WTC11 (cell line): Measurements from ENCODE around the gene FAM193B. TPM values are rescaled to one million over a fixed set of nuclear protein-coding genes. Genes with fewer than 3 reads are reported as not detected.

Source experiments
- ATAC-seq: fragments of 200-7000 bp; cut with Tn5 transposase; 2 replicates; pipeline ENCODE4 v1.10.0; 2021; ENCODE audit warnings: mild to moderate bottlenecking, moderate library complexity
- CTCF ChIA-PET: fragments of 300-600 bp; sonication (Branson Sonifier 250); formaldehyde crosslinking; loops from one replicate; lab custom pipeline; 2021; ENCODE audit warnings: antibody characterized with exemption; lab: Charles Lee
- POLR2A ChIA-PET: fragments of 350-600 bp; sonication (Branson Sonifier 250); formaldehyde crosslinking; loops from one replicate; lab custom pipeline; 2021; ENCODE audit warnings: antibody characterized with exemption; lab: Charles Lee
- DNase-seq: peaks from one replicate; pipeline ENCODE4 v3.0.0; 2021; ENCODE audit warnings: low spot score
- H3K27ac Mint-ChIP-seq: 2 replicates; pipeline ENCODE4 v1.8.0; 2021; ENCODE audit warnings: mixed read lengths
- H3K27me3 Mint-ChIP-seq: 2 replicates; pipeline ENCODE4 v1.8.0; 2021; ENCODE audit warnings: low read depth, mild to moderate bottlenecking, moderate library complexity, mixed read lengths
- H3K36me3 Mint-ChIP-seq: 2 replicates; pipeline ENCODE4 v1.8.0; 2021; ENCODE audit warnings: mixed read lengths
- H3K4me1 Mint-ChIP-seq: 2 replicates; pipeline ENCODE4 v1.8.0; 2022; ENCODE audit warnings: mixed read lengths
- H3K4me3 Mint-ChIP-seq: 2 replicates; pipeline ENCODE4 v1.8.0; 2021; ENCODE audit warnings: mild to moderate bottlenecking, moderate library complexity, mixed read lengths
- H3K9me3 Mint-ChIP-seq: 2 replicates; pipeline ENCODE4 v1.8.0; 2021; ENCODE audit warnings: mixed read lengths
- FOXJ3 ChIP-seq: sonication (generic); formaldehyde crosslinking; IDR thresholded peaks from 2 replicates; pipeline ENCODE4 v1.9.0; 2021; ENCODE audit warnings: missing genetic modification reagents, mild to moderate bottlenecking, borderline replicate concordance
- NFYB ChIP-seq: sonication (generic); formaldehyde crosslinking; conservative IDR thresholded peaks from 2 replicates; pipeline ENCODE4 v1.8.0; 2022; ENCODE audit warnings: low read depth, missing genetic modification reagents
- NR3C1 ChIP-seq: sonication (generic); formaldehyde crosslinking; conservative IDR thresholded peaks from 2 replicates; pipeline ENCODE4 v1.8.1; 2023; ENCODE audit warnings: low read depth, mild to moderate bottlenecking, missing genetic modification reagents
- PRRX2 ChIP-seq: fragments of 250-450 bp; sonication (Bioruptor Pico); IDR thresholded peaks from 2 replicates; pipeline ENCODE4 v1.8.0; 2021; ENCODE audit warnings: mild to moderate bottlenecking
- SMAD3 ChIP-seq: sonication (generic); formaldehyde crosslinking; IDR thresholded peaks from 2 replicates; pipeline ENCODE4 v1.8.0; 2022; ENCODE audit warnings: missing genetic modification reagents, mild to moderate bottlenecking, borderline replicate concordance
- SOX15 ChIP-seq: fragments of 250-450 bp; sonication (Bioruptor Pico); IDR thresholded peaks from 2 replicates; pipeline ENCODE4 v1.9.0; 2021; ENCODE audit warnings: mild to moderate bottlenecking
- ZBTB21 ChIP-seq: sonication (generic); formaldehyde crosslinking; IDR thresholded peaks from 2 replicates; pipeline ENCODE4 v1.8.1; 2023; ENCODE audit warnings: mild to moderate bottlenecking, missing genetic modification reagents, borderline replicate concordance
- ZNF416 ChIP-seq: fragments of 250-450 bp; sonication (Bioruptor Pico); IDR thresholded peaks from 2 replicates; pipeline ENCODE4 v1.9.0; 2021; ENCODE audit warnings: mild to moderate bottlenecking, inconsistent platforms
- total RNA-seq: library from RNA; stranded (reverse); gene quantifications from 3 replicates; pipeline ENCODE4 v1.2.3, GENCODE V29; 2021
- TF ChIP-seq, protein P1 (sequence below): sonication (generic); formaldehyde crosslinking; IDR thresholded peaks from 2 replicates; pipeline ENCODE4 v1.8.0; 2023; ENCODE audit warnings: missing genetic modification reagents, mild to moderate bottlenecking, borderline replicate concordance
- TF ChIP-seq, protein P2 (sequence below): sonication (generic); formaldehyde crosslinking; IDR thresholded peaks from 2 replicates; pipeline ENCODE4 v1.8.0; 2022; ENCODE audit warnings: mild to moderate bottlenecking, missing genetic modification reagents
- TF ChIP-seq, protein P3 (sequence below): sonication (generic); formaldehyde crosslinking; IDR thresholded peaks from 2 replicates; pipeline ENCODE4 v1.8.1; 2023; ENCODE audit warnings: mild to moderate bottlenecking, missing genetic modification reagents, moderate library complexity
- TF ChIP-seq, protein P4 (sequence below): sonication (generic); formaldehyde crosslinking; conservative IDR thresholded peaks from 2 replicates; pipeline ENCODE4 v1.8.1; 2022; ENCODE audit warnings: mild to moderate bottlenecking, missing genetic modification reagents
- TF ChIP-seq, protein P5 (sequence below): fragments of 250-450 bp; sonication (Bioruptor Pico); conservative IDR thresholded peaks from 2 replicates; pipeline ENCODE4 v1.9.0; 2021; ENCODE audit warnings: mild to moderate bottlenecking
- TF ChIP-seq, protein P6 (sequence below): sonication (generic); formaldehyde crosslinking; IDR thresholded peaks from 2 replicates; pipeline ENCODE4 v1.8.0; 2022; ENCODE audit warnings: missing genetic modification reagents
- TF ChIP-seq, protein P7 (sequence below): fragments of 250-450 bp; sonication (Bioruptor Pico); IDR thresholded peaks from 2 replicates; pipeline ENCODE4 v1.9.0; 2021; ENCODE audit warnings: mild to moderate bottlenecking

FAM193B gene
- total RNA-seq, 1 experiment from 2014 or later, result 101 TPM

DNA sequence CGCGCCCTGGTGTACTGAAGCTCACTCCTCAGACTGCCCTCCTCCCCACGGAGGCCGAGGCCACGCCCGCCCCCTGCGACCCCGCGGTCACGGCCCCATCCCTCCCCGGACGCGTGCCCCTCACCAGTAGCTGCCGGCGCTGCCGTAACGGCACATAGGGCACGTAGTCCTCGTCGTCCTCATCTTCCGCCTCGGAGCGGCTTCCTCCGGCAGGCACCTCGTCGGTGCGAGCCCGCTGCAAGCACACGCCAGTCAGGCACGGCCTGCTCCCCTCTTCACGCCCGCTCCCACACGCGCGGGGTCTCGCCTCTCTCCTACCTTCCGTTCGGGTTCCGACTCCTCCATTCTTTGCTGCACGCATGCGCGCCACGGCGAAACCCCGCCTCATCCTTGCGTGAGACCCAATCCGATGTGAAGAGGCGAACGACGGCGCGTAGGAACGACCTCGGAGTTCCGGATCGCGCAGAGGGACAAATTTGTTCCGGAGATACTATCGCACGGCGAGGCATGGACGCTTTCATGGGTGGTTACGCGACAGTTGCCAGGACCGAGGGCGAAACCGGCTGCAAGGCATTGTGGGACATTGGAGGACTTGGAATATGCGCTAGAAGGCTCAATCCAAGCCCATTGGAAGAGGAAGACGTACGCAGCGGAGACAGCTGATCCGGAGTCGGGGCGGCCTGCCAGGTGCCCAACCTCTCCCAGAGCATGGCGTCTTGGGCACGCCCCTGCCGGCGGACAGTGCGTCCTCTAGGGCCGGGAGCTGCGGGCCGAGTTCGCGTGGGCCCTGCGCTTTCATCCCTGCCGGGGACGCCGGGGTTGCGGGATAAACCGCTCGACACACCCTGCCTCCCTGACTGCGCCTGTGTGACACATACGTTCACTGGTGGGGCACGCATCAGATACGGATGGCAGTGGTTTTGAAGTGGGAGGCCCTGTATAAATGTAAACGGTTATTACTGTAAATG is 37.5 kb downstream of the FAM193B start, which contains the start of gene DDX41 (continued):
- TF ChIP-seq, protein P1, sequence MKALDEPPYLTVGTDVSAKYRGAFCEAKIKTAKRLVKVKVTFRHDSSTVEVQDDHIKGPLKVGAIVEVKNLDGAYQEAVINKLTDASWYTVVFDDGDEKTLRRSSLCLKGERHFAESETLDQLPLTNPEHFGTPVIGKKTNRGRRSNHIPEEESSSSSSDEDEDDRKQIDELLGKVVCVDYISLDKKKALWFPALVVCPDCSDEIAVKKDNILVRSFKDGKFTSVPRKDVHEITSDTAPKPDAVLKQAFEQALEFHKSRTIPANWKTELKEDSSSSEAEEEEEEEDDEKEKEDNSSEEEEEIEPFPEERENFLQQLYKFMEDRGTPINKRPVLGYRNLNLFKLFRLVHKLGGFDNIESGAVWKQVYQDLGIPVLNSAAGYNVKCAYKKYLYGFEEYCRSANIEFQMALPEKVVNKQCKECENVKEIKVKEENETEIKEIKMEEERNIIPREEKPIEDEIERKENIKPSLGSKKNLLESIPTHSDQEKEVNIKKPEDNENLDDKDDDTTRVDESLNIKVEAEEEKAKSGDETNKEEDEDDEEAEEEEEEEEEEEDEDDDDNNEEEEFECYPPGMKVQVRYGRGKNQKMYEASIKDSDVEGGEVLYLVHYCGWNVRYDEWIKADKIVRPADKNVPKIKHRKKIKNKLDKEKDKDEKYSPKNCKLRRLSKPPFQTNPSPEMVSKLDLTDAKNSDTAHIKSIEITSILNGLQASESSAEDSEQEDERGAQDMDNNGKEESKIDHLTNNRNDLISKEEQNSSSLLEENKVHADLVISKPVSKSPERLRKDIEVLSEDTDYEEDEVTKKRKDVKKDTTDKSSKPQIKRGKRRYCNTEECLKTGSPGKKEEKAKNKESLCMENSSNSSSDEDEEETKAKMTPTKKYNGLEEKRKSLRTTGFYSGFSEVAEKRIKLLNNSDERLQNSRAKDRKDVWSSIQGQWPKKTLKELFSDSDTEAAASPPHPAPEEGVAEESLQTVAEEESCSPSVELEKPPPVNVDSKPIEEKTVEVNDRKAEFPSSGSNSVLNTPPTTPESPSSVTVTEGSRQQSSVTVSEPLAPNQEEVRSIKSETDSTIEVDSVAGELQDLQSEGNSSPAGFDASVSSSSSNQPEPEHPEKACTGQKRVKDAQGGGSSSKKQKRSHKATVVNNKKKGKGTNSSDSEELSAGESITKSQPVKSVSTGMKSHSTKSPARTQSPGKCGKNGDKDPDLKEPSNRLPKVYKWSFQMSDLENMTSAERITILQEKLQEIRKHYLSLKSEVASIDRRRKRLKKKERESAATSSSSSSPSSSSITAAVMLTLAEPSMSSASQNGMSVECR (CRISPR knock-in tag), result peak; percentile 55
- no peak for TF ChIP-seq FOXJ3 (CRISPR knock-in tag)
- no peak for TF ChIP-seq SOX15 (CRISPR knock-in tag)
- TF ChIP-seq, protein P2, sequence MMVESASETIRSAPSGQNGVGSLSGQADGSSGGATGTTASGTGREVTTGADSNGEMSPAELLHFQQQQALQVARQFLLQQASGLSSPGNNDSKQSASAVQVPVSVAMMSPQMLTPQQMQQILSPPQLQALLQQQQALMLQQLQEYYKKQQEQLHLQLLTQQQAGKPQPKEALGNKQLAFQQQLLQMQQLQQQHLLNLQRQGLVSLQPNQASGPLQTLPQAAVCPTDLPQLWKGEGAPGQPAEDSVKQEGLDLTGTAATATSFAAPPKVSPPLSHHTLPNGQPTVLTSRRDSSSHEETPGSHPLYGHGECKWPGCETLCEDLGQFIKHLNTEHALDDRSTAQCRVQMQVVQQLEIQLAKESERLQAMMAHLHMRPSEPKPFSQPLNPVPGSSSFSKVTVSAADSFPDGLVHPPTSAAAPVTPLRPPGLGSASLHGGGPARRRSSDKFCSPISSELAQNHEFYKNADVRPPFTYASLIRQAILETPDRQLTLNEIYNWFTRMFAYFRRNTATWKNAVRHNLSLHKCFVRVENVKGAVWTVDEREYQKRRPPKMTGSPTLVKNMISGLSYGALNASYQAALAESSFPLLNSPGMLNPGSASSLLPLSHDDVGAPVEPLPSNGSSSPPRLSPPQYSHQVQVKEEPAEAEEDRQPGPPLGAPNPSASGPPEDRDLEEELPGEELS (CRISPR knock-in tag), result peak; percentile 83
- TF ChIP-seq, protein P3, sequence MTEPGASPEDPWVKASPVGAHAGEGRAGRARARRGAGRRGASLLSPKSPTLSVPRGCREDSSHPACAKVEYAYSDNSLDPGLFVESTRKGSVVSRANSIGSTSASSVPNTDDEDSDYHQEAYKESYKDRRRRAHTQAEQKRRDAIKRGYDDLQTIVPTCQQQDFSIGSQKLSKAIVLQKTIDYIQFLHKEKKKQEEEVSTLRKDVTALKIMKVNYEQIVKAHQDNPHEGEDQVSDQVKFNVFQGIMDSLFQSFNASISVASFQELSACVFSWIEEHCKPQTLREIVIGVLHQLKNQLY (CRISPR knock-in tag), result no peak
- TF ChIP-seq ZNF416 (CRISPR knock-in tag), result no peak
- TF ChIP-seq, protein P4, sequence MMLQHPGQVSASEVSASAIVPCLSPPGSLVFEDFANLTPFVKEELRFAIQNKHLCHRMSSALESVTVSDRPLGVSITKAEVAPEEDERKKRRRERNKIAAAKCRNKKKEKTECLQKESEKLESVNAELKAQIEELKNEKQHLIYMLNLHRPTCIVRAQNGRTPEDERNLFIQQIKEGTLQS, result no peak
- TF ChIP-seq NFYB (CRISPR knock-in tag), result peak; percentile 69

DNA sequence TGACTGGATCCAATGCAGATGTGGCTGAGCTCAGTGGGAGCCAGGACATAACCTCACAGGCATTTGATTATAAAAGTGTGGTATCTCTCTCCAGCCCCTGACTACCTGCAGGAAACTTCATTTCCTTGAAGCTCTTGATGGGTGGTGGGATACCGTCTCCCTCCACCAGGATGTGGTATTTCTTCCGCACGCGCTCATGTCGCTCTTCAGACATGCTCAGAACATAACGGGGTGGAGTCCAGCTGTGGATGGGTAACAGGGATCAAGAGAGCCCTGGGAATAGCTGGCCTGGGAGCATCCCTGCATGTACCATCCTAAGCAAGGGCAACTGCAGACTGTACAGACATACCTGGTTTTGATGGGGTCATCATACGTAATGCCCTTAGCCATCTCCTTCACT is 38.8 kb downstream of the FAM193B start:
- no peaks in the 10 kb centered on the region for H3K9me3 Mint-ChIP-seq
- ChIA-PET POLR2A (interaction anchor here (1.1 kb wide), 1 partner anchor 20 kb away, joined by 3 read pairs; no protein-coding TSS in a partner anchor), CTCF (interaction anchor here (1.1 to 2.7 kb wide), 8 partner anchors 8 to 112 kb away, joined by 3 to 14 read pairs (median 4); partner anchors contain the start of gene PDLIM7)
- DNase-seq, result no peak
- H3K27ac Mint-ChIP-seq, result no peak overlapping the region
- peaks cover 65% of the 10 kb centered on the region for H3K36me3 Mint-ChIP-seq
- ATAC-seq, result no peak
- H3K27me3 Mint-ChIP-seq, result peaks cover 4% of the 10 kb centered on the region; the same call in 1 of the 2 replicates
- H3K4me1 Mint-ChIP-seq, result peaks cover 16% of the 10 kb centered on the region
- H3K4me3 Mint-ChIP-seq, result peak overlapping the region; percentile 93
- no peak for TF ChIP-seq PRRX2 (CRISPR knock-in tag)
- no peak for TF ChIP-seq ZBTB21 (CRISPR knock-in tag)
- no peak for TF ChIP-seq SMAD3 (CRISPR knock-in tag)
- TF ChIP-seq, protein P5, sequence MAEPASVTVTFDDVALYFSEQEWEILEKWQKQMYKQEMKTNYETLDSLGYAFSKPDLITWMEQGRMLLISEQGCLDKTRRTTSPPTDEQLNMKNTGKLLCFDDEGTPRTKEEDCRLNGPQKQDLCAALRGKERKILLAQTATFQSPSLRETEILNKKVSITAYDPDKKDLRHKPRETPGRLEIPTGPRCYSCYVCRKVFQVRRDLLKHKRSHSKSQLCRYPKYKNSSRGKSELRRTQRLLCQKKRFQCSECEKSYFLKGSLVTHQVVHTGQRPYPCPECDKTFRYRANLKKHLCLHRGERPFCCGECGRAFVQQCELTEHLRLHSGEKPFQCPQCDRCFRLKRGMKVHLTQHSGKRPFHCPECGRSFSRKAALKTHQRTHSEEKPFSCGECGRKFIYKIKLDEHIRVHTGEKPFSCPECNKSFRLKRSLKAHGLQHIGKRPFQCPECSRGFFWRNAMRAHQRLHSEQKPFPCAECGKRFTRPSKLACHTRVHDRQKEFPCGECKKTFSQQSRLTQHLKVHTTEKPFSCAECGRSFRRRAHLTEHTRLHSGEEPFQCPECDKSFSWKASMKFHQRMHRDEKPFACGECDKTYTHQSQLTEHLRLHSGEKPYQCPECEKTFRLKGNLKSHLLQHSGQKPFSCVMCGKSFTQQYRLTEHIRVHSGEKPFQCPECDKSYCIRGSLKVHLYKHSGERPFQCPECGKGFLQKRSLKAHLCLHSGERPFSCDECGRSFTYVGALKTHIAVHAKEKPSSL (CRISPR knock-in tag), result no peak
- TF ChIP-seq, protein P6, sequence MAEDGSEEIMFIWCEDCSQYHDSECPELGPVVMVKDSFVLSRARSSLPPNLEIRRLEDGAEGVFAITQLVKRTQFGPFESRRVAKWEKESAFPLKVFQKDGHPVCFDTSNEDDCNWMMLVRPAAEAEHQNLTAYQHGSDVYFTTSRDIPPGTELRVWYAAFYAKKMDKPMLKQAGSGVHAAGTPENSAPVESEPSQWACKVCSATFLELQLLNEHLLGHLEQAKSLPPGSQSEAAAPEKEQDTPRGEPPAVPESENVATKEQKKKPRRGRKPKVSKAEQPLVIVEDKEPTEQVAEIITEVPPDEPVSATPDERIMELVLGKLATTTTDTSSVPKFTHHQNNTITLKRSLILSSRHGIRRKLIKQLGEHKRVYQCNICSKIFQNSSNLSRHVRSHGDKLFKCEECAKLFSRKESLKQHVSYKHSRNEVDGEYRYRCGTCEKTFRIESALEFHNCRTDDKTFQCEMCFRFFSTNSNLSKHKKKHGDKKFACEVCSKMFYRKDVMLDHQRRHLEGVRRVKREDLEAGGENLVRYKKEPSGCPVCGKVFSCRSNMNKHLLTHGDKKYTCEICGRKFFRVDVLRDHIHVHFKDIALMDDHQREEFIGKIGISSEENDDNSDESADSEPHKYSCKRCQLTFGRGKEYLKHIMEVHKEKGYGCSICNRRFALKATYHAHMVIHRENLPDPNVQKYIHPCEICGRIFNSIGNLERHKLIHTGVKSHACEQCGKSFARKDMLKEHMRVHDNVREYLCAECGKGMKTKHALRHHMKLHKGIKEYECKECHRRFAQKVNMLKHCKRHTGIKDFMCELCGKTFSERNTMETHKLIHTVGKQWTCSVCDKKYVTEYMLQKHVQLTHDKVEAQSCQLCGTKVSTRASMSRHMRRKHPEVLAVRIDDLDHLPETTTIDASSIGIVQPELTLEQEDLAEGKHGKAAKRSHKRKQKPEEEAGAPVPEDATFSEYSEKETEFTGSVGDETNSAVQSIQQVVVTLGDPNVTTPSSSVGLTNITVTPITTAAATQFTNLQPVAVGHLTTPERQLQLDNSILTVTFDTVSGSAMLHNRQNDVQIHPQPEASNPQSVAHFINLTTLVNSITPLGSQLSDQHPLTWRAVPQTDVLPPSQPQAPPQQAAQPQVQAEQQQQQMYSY (CRISPR knock-in tag), result no peak
- TF ChIP-seq, protein P7, sequence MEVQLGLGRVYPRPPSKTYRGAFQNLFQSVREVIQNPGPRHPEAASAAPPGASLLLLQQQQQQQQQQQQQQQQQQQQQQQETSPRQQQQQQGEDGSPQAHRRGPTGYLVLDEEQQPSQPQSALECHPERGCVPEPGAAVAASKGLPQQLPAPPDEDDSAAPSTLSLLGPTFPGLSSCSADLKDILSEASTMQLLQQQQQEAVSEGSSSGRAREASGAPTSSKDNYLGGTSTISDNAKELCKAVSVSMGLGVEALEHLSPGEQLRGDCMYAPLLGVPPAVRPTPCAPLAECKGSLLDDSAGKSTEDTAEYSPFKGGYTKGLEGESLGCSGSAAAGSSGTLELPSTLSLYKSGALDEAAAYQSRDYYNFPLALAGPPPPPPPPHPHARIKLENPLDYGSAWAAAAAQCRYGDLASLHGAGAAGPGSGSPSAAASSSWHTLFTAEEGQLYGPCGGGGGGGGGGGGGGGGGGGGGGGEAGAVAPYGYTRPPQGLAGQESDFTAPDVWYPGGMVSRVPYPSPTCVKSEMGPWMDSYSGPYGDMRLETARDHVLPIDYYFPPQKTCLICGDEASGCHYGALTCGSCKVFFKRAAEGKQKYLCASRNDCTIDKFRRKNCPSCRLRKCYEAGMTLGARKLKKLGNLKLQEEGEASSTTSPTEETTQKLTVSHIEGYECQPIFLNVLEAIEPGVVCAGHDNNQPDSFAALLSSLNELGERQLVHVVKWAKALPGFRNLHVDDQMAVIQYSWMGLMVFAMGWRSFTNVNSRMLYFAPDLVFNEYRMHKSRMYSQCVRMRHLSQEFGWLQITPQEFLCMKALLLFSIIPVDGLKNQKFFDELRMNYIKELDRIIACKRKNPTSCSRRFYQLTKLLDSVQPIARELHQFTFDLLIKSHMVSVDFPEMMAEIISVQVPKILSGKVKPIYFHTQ (CRISPR knock-in tag), result no peak
- no peak for TF ChIP-seq NR3C1 (CRISPR knock-in tag)
- no peak for TF ChIP-seq ZNF416 (CRISPR knock-in tag)
